Measurements from ENCODE around the gene LTO1.

The LTO1 gene

GRCh38 chr11:69642913-69643632 lies 32.1 kb downstream of the LTO1 start:
- peak; percentile 50 for TF ChIP-seq CTCF (IDR thresholded peaks at IDR 0.05; ENCODE audit: low read depth, low read length)
- DNase-seq (ENCODE audit: low read depth in 2 of 2), result peak; percentile 75 to 88
- peak overlapping the region; percentile 85 to 98 for H3K4me3 ChIP-seq (replicated peaks in 1 of 2; ENCODE audit: low read depth in 2 of 2, low read length in 2 of 2)

- TF ChIP-seq CTCF (IDR thresholded peaks at IDR 0.05; ENCODE audit: low read depth, low read length), result no peak
- no peak for DNase-seq (ENCODE audit: low read depth in 2 of 2)
- peak overlapping the region; percentile 85 to 98 for H3K4me3 ChIP-seq (replicated peaks in 1 of 2; ENCODE audit: low read depth in 2 of 2, low read length in 2 of 2)
These were observed 32.6 kb downstream of the LTO1 start for GRCh38 chr11:69642549-69642912.

- no peak for TF ChIP-seq CTCF (IDR thresholded peaks at IDR 0.05; ENCODE audit: low read depth, low read length)
- DNase-seq (ENCODE audit: low read depth in 2 of 2), result peak; percentile 29 to 43
- H3K4me3 ChIP-seq (replicated peaks in 1 of 2; ENCODE audit: low read depth in 2 of 2, low read length in 2 of 2), result peak overlapping the region; percentile 85 to 98
These were observed 33.2 kb downstream of the LTO1 start for GRCh38 chr11:69641681-69642548.

GRCh38 chr11:69640995-69641581 lies 34.1 kb downstream of the LTO1 start, which contains the start of gene CCND1:
TSS of gene CCND1 (plus strand) at chr11:69641156. CDS start at chr11:69641314, 158 bp downstream.
- peak; percentile 93 to 95 for DNase-seq (ENCODE audit: low read depth in 2 of 2)
- H3K4me3 ChIP-seq (replicated peaks in 1 of 2; ENCODE audit: low read depth in 2 of 2, low read length in 2 of 2), result peak within 1 kb of the TSS; percentile 85 to 98
- TF ChIP-seq CTCF (IDR thresholded peaks at IDR 0.05; ENCODE audit: low read depth, low read length), result peak; percentile 32

- peak overlapping the region; percentile 85 to 98 for H3K4me3 ChIP-seq (replicated peaks in 1 of 2; ENCODE audit: low read depth in 2 of 2, low read length in 2 of 2)
- no peak for TF ChIP-seq CTCF (IDR thresholded peaks at IDR 0.05; ENCODE audit: low read depth, low read length)
- DNase-seq (ENCODE audit: low read depth in 2 of 2), result peak in 1 of 2 donors; percentile 60
These were observed 34.7 kb downstream of the LTO1 start for GRCh38 chr11:69640260-69640994.

GRCh38 chr11:69639831-69640230 lies 35.3 kb downstream of the LTO1 start:
- peak in 1 of 2 donors; percentile 5 for DNase-seq (ENCODE audit: low read depth in 2 of 2)
- no peak for TF ChIP-seq CTCF (IDR thresholded peaks at IDR 0.05; ENCODE audit: low read depth, low read length)
- H3K4me3 ChIP-seq (replicated peaks in 1 of 2; ENCODE audit: low read depth in 2 of 2, low read length in 2 of 2), result peak overlapping the region; percentile 85 to 98
